D721Med (cell line): ENCODE measurements around the gene KCNT1.

Experiments used
- DNase-seq: peaks from one replicate; pipeline ENCODE4 v3.0.0; 2011; ENCODE audit warnings: low spot score; ENCODE audit not compliant: insufficient read length
- FAIRE-seq: peaks from 2 replicates; lab custom pipeline; 2011; peaks lifted over from hg19 to GRCh38; lab: Jason Lieb, UNC
- CTCF ChIP-seq: IDR thresholded peaks from 2 replicates; pipeline ENCODE4 v1.5.1; 2012; ENCODE audit warnings: mild to moderate bottlenecking, control low read depth; ENCODE audit not compliant: insufficient read depth; ENCODE audit errors: missing control alignments

Gene KCNT1

GRCh38 chr9:135724186-135724787 is 22.3 kb downstream of the KCNT1 start:
- TF ChIP-seq CTCF, result no peak
- no peak for DNase-seq
- FAIRE-seq, result no peak

- DNase-seq (no peak), FAIRE-seq (no peak)
- no peak for TF ChIP-seq CTCF
These were observed 24.3 kb downstream of the KCNT1 start for GRCh38 chr9:135726138-135726853.

- FAIRE-seq, result no peak
- TF ChIP-seq CTCF, result no peak
- no peak for DNase-seq
These were observed 25.4 kb downstream of the KCNT1 start for GRCh38 chr9:135727257-135727875.

- TF ChIP-seq CTCF, result no peak
- FAIRE-seq (no peak), DNase-seq (no peak)
These were observed 26.6 kb downstream of the KCNT1 start for GRCh38 chr9:135728436-135729110.

GRCh38 chr9:135729480-135729879 is 27.5 kb downstream of the KCNT1 start:
- DNase-seq (no peak), FAIRE-seq (no peak)
- TF ChIP-seq CTCF, result no peak

GRCh38 chr9:135731454-135731853 is 29.5 kb downstream of the KCNT1 start:
- no peak for DNase-seq
- TF ChIP-seq CTCF, result no peak
- no peak for FAIRE-seq
